Tibial nerve (tissue), 3 donors: Measurements from ENCODE around the gene SEC61A1.

Source experiments
- CTCF ChIP-seq, 5 experiments: fragments of 200-600 bp in 3 of 5; fragments of 450-650 bp in 2 of 5; sonication (generic) in 3 of 5; IDR thresholded peaks; one replicate each; pipeline ENCODE4 v1.5.1; 2016 to 2019; ENCODE audit warnings: antibody characterized with exemption in 5 of 5, mild to moderate bottlenecking in 3 of 5, moderate library complexity in 2 of 5
- POLR2A ChIP-seq, 2 donors: fragments of 450-650 bp; IDR thresholded peaks; one replicate each; pipeline ENCODE4 v1.6.1; 2017; ENCODE audit warnings: antibody characterized with exemption in 2 of 2, mild to moderate bottlenecking in 2 of 2, moderate library complexity in 2 of 2

- TF ChIP-seq CTCF (IDR thresholded peaks at IDR 0.05) (no peak), POLR2A (IDR thresholded peaks at IDR 0.05) (no peak)
These were observed 58.9 kb downstream of the SEC61A1 start for GRCh38 chr3:128111147-128111546.
